ENCODE data around the gene TMEM131. TPM values are rescaled to one million over a fixed set of nuclear protein-coding genes. Genes with fewer than 3 reads are reported as not detected.
A peak's percentile ranks its signal among the peaks of the same experiment; 100 is the strongest.
"Not testable (repeated sequence)": the region's sequence is repeated elsewhere in the genome, so short reads cannot be mapped to it uniquely, and the experiment has no call there.

Gene TMEM131
- total RNA-seq, 2 experiments from 2014 or later, result 39.7 to 40.6 TPM

- Mint-ChIP-seq H3K9me3 (no peaks in the 10 kb centered on the region), H3K36me3 (ENCODE audit: low read depth) (no peaks in the 10 kb centered on the region), H3K4me1 (peaks cover 32% of the 10 kb centered on the region), H3K27me3 (peaks cover 5% of the 10 kb centered on the region), H3K27ac (peak overlapping the region; percentile 3), H3K4me3 (no peak overlapping the region)
- ChIA-PET POLR2A (no interaction called here), CTCF (interaction anchor here (0.8 to 1.3 kb wide), 2 partner anchors 11 to 239 kb away, joined by 3 read pairs; no protein-coding TSS in a partner anchor)
- no peak for DNase-seq
Observed at GRCh38 chr2:98028931-98029717, 33.4 kb upstream of the TMEM131 start.

- Mint-ChIP-seq H3K27me3 (peaks cover 6% of the 10 kb centered on the region), H3K4me3 (no peak overlapping the region), H3K9me3 (no peaks in the 10 kb centered on the region), H3K36me3 (ENCODE audit: low read depth) (no peaks in the 10 kb centered on the region), H3K4me1 (peaks cover 32% of the 10 kb centered on the region), H3K27ac (peak overlapping the region; percentile 3)
- CTCF ChIA-PET, result interaction anchor here (1.3 to 1.4 kb wide), 2 partner anchors 9 to 12 kb away, joined by 3 to 4 read pairs; no protein-coding TSS in a partner anchor
- POLR2A ChIA-PET, result no interaction called here
- no peak for DNase-seq
Observed at GRCh38 chr2:98028101-98028561, 32.4 kb upstream of the TMEM131 start.

- Mint-ChIP-seq H3K4me3 (no peak overlapping the region), H3K4me1 (peaks cover 32% of the 10 kb centered on the region), H3K36me3 (ENCODE audit: low read depth) (no peaks in the 10 kb centered on the region), H3K27me3 (peaks cover 6% of the 10 kb centered on the region), H3K9me3 (no peaks in the 10 kb centered on the region), H3K27ac (peak overlapping the region; percentile 78)
- no peak for DNase-seq
- ChIA-PET CTCF (interaction anchor here (1.4 kb wide), 1 partner anchor 9 kb away, joined by 4 read pairs; no protein-coding TSS in a partner anchor), POLR2A (interaction anchor here (0.6 kb wide), 1 partner anchor 276 kb away, joined by 3 read pairs; no protein-coding TSS in a partner anchor)
Observed at GRCh38 chr2:98027538-98027937, 31.8 kb upstream of the TMEM131 start.

- no peak for DNase-seq
- CTCF ChIA-PET, result interaction anchor here (1.4 kb wide), 1 partner anchor 10 kb away, joined by 4 read pairs; no protein-coding TSS in a partner anchor
- H3K4me3 Mint-ChIP-seq, result peak overlapping the region; percentile 59
- peak overlapping the region; percentile 78 for H3K27ac Mint-ChIP-seq
- POLR2A ChIA-PET, result interaction anchor here (0.6 kb wide), 1 partner anchor 276 kb away, joined by 3 read pairs; no protein-coding TSS in a partner anchor
- no peaks in the 10 kb centered on the region for H3K9me3 Mint-ChIP-seq
- peaks cover 32% of the 10 kb centered on the region for H3K4me1 Mint-ChIP-seq
- peaks cover 6% of the 10 kb centered on the region for H3K27me3 Mint-ChIP-seq
- H3K36me3 Mint-ChIP-seq (ENCODE audit: low read depth), result no peaks in the 10 kb centered on the region
Observed at GRCh38 chr2:98026927-98027522, 31.3 kb upstream of the TMEM131 start.

- peak overlapping the region; percentile 17 for H3K4me3 Mint-ChIP-seq
- DNase-seq, result no peak
- H3K36me3 Mint-ChIP-seq (ENCODE audit: low read depth), result no peaks in the 10 kb centered on the region
- POLR2A ChIA-PET, result no interaction called here
- no peak overlapping the region for H3K27ac Mint-ChIP-seq
- no peaks in the 10 kb centered on the region for H3K9me3 Mint-ChIP-seq
- peaks cover 32% of the 10 kb centered on the region for H3K4me1 Mint-ChIP-seq
- CTCF ChIA-PET, result no interaction called here
- H3K27me3 Mint-ChIP-seq, result peaks cover 6% of the 10 kb centered on the region
Observed at GRCh38 chr2:98026292-98026691, 30.5 kb upstream of the TMEM131 start.

GRCh38 chr2:98025481-98026037 is 29.8 kb upstream of the TMEM131 start:
- CTCF ChIA-PET, result interaction anchor here (1.0 kb wide), 1 partner anchor 10 kb away, joined by 3 read pairs; no protein-coding TSS in a partner anchor
- Mint-ChIP-seq H3K4me3 (no peak overlapping the region), H3K9me3 (no peaks in the 10 kb centered on the region)

GRCh38 chr2:98022067-98022466 is 26.3 kb upstream of the TMEM131 start:
- H3K36me3 Mint-ChIP-seq (ENCODE audit: low read depth); H3K27me3 Mint-ChIP-seq; POLR2A ChIA-PET; DNase-seq; H3K4me3 Mint-ChIP-seq; H3K9me3 Mint-ChIP-seq; H3K27ac Mint-ChIP-seq: not testable (repeated sequence)
- CTCF ChIA-PET, result interaction anchor here (1.1 to 1.3 kb wide), 2 partner anchors 10 to 21 kb away, joined by 3 to 7 read pairs; no protein-coding TSS in a partner anchor
- peaks cover 15% of the 10 kb centered on the region for H3K4me1 Mint-ChIP-seq

More at GRCh38 chr2:98025481-98026037, 29.8 kb upstream of the TMEM131 start:
- Mint-ChIP-seq H3K27ac (no peak overlapping the region), H3K36me3 (ENCODE audit: low read depth) (no peaks in the 10 kb centered on the region), H3K4me1 (peaks cover 32% of the 10 kb centered on the region), H3K27me3 (peaks cover 6% of the 10 kb centered on the region)
- no peak for DNase-seq
- POLR2A ChIA-PET, result no interaction called here

GRCh38 chr2:98020992-98021713 is 25.4 kb upstream of the TMEM131 start:
- H3K27ac Mint-ChIP-seq, result no peak overlapping the region
- POLR2A ChIA-PET, result no interaction called here
- H3K9me3 Mint-ChIP-seq, result no peaks in the 10 kb centered on the region
- H3K27me3 Mint-ChIP-seq, result peaks cover 1% of the 10 kb centered on the region
- no peaks in the 10 kb centered on the region for H3K36me3 Mint-ChIP-seq (ENCODE audit: low read depth)
- CTCF ChIA-PET, result interaction anchor here (1.1 kb wide), 1 partner anchor 9 kb away, joined by 7 read pairs; no protein-coding TSS in a partner anchor
- DNase-seq, result no peak
- no peak overlapping the region for H3K4me3 Mint-ChIP-seq
- H3K4me1 Mint-ChIP-seq, result peaks cover 6% of the 10 kb centered on the region

- H3K4me3 Mint-ChIP-seq, result no peak overlapping the region
- CTCF ChIA-PET, result no interaction called here
- H3K36me3 Mint-ChIP-seq (ENCODE audit: low read depth), result no peaks in the 10 kb centered on the region
- H3K27me3 Mint-ChIP-seq, result peaks cover 1% of the 10 kb centered on the region
- H3K27ac Mint-ChIP-seq, result no peak overlapping the region
- POLR2A ChIA-PET, result no interaction called here
- no peak for DNase-seq
- no peaks in the 10 kb centered on the region for H3K4me1 Mint-ChIP-seq
- H3K9me3 Mint-ChIP-seq, result no peaks in the 10 kb centered on the region
Observed at GRCh38 chr2:98020516-98020915, 24.8 kb upstream of the TMEM131 start.

GRCh38 chr2:98016908-98017670 is 21.3 kb upstream of the TMEM131 start:
- CTCF ChIA-PET, result no interaction called here
- POLR2A ChIA-PET, result no interaction called here
- no peaks in the 10 kb centered on the region for H3K36me3 Mint-ChIP-seq (ENCODE audit: low read depth)
- no peak for DNase-seq
- H3K27me3 Mint-ChIP-seq, result no peaks in the 10 kb centered on the region
- peak overlapping the region; percentile 34 for H3K27ac Mint-ChIP-seq
- peaks cover 17% of the 10 kb centered on the region for H3K4me1 Mint-ChIP-seq
- no peak overlapping the region for H3K4me3 Mint-ChIP-seq
- H3K9me3 Mint-ChIP-seq, result no peaks in the 10 kb centered on the region

- DNase-seq, result no peak
- Mint-ChIP-seq H3K4me1 (peaks cover 20% of the 10 kb centered on the region), H3K4me3 (no peak overlapping the region), H3K27me3 (no peaks in the 10 kb centered on the region), H3K36me3 (ENCODE audit: low read depth) (no peaks in the 10 kb centered on the region), H3K27ac (no peak overlapping the region), H3K9me3 (no peaks in the 10 kb centered on the region)
- ChIA-PET POLR2A (no interaction called here), CTCF (interaction anchor here (0.6 to 1.1 kb wide), 2 partner anchors 10 to 33 kb away, joined by 3 read pairs; no protein-coding TSS in a partner anchor)
Observed at GRCh38 chr2:98015671-98016070, 19.9 kb upstream of the TMEM131 start.

- ChIA-PET POLR2A (no interaction called here), CTCF (no interaction called here)
- DNase-seq, result no peak
- Mint-ChIP-seq H3K4me1 (peaks cover 20% of the 10 kb centered on the region), H3K4me3 (no peak overlapping the region), H3K9me3 (no peaks in the 10 kb centered on the region), H3K27me3 (no peaks in the 10 kb centered on the region), H3K36me3 (ENCODE audit: low read depth) (no peaks in the 10 kb centered on the region), H3K27ac (no peak overlapping the region)
Observed at GRCh38 chr2:98014379-98014778, 18.6 kb upstream of the TMEM131 start.

Data from activated CD4-positive, alpha-beta T cell treated with anti-CD3 and anti-CD28 coated beads, Interleukin-2, amount 10 ng/mL, durations not matched to agents 7 days and 5 days (primary cell).